ENCODE results near the gene EPHB2.

EPHB2 gene

DNA sequence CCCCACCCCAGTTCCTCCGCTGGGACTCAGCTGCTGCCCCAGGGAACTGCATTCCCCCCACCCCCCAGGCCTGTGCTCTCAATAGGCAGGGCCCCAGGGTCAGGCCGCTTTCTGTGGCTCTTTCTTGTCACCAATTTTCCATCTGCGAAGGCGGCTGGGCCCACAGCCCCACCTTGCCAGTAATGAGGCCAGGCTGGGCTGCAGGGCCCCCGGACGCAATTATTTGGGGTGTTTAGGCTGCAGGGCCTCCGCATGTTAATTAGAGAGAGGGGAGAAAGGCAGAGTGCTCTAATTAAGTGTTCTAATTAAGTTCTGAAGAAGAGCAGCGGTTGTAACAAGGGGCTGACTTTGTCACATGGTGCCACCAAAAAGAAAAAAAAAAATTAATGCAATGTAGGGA is 71.8 kb downstream of the EPHB2 start:
- DNase-seq = no peak

DNA sequence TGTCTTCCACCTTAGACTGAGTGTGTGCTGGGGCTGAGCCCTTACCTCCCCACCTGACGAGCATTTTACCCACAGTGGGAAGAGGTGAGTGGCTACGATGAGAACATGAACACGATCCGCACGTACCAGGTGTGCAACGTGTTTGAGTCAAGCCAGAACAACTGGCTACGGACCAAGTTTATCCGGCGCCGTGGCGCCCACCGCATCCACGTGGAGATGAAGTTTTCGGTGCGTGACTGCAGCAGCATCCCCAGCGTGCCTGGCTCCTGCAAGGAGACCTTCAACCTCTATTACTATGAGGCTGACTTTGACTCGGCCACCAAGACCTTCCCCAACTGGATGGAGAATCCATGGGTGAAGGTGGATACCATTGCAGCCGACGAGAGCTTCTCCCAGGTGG is 73.7 kb downstream of the EPHB2 start:
- no peak for DNase-seq

DNA sequence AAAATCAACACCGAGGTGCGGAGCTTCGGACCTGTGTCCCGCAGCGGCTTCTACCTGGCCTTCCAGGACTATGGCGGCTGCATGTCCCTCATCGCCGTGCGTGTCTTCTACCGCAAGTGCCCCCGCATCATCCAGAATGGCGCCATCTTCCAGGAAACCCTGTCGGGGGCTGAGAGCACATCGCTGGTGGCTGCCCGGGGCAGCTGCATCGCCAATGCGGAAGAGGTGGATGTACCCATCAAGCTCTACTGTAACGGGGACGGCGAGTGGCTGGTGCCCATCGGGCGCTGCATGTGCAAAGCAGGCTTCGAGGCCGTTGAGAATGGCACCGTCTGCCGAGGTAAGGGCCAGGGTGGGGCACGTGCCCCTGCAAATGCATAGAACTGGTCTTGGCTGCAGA is 74.1 kb downstream of the EPHB2 start:
- DNase-seq = no peak

DNA sequence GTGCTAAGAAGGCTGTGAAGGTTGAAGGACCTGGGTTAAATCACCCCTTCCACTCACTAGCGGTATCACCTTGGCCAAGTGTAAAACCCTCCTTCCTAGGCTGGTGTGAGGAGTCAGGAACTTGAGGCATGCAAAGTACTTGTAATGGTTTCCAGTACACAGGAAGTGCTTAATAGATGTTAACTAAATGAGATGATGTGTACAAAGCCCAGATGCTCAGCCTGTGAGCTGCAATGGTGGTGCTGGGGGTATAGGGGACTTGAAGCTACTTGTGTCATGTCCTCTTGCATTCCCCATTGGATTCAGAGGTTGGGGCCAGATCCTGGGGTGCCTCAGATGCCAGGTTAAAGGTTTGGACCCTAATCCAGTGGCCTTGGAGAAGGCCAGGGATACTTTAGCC is 75.5 kb downstream of the EPHB2 start:
- no peak for DNase-seq

DNA sequence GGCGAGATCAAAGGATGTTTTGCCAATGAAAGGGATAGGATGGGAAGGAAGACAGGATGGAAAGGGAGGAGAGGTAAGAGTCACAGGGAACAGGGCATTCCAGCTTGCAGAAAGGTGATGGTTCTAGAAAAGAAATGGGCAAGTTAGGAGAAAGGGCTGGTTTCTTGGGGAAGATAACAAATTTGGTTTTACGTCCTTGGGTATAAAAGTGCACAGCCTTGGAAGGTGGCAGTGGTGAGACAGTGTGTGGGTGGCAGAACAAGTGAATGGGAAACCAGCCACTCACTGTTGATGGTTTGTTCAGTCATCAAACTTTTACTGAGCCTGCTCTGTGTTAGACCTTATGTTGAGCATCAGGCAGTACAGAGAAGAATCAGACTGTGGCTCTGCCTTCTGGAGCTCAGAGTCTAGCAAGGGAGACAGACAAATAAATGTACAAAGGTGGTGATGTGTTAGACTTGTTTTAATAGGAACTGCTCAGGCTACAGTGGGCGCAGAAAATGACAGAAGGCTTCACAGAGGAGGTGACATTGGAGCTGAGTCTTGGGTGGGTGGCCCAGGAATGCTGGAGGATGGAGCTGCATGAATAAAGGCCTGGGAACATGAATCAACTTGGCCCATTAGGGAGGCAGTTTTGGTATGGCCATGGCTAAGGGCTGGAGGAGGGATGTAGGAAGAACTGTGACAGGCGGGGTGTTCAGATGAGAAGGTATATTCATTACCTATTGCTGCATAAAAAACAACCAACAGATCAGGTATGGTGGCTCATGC is 76.3 kb downstream of the EPHB2 start:
- DNase-seq = no peak

DNA sequence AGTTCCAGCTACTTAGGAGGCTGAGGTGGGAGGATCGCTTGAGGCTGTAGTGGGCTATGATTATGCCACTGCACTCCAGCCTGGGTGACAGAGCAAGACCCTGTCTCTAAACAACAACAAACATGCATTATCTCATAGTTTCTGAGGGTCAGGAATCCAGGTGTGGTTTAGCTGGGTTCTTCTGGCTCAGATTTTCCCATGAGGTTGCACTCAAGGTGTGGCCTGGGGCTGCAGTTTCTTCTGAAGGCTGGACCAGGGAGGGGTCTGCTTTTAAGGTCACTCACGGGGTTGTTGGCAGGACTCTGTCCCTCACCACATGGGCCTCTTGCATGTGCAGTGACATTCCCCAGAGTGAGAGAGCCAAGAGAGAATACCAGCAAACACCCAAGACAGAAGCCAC is 77.0 kb downstream of the EPHB2 start:
- no peak for DNase-seq

DNA sequence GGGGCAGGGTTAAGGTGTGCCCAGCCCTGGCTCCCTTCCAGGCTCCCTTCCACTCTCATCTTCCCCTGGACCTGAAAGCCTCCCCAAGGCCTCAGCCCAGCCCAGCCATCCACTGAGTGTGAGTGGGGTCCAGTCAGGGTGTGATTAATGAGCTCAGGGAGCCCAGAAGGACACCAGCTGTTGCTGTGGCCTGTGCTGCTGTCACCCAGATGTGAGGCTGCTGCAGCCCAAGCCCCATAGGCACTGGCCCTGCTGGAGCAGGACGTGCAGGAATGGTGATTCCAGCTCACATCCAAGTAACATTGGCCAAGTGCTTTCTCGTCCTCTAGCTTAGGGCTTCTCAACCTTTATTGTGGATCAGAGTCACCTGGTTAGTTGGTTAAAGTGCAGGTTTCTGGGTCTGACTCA is 77.6 kb downstream of the EPHB2 start:
- DNase-seq = no peak

DNA sequence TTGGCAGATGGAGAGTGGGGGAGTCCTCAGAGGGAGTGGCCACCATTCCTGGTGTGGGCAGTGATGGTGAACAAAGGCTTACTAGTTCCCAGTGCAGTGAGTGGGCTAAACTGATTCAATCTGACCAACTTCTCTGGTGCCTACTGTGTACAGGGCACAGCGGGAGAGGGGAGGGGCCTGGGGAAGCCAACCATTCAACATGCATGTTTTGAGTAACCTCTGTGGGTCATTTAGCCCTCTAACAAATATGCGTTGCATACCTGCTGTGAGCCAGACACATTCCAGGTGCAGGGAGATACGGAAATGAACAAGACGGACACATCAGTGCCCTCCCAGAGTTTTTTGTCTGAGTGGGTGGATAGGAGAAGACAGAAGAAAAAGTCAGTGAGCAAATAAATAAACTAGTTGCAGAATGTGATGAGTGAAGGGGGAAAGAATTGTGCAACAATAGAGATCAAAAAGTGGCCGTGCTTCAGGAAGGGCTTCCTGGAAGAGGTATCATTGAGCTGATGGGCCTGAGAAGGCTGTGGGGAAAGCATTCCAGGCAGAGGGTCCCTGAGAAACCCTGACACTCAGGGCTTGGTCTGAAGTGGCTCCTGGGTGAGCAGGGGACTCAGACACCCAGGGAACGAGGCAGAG is 78.8 kb downstream of the EPHB2 start:
- DNase-seq = peak in 2 of 4 experiments; percentile 18 to 19

DNA sequence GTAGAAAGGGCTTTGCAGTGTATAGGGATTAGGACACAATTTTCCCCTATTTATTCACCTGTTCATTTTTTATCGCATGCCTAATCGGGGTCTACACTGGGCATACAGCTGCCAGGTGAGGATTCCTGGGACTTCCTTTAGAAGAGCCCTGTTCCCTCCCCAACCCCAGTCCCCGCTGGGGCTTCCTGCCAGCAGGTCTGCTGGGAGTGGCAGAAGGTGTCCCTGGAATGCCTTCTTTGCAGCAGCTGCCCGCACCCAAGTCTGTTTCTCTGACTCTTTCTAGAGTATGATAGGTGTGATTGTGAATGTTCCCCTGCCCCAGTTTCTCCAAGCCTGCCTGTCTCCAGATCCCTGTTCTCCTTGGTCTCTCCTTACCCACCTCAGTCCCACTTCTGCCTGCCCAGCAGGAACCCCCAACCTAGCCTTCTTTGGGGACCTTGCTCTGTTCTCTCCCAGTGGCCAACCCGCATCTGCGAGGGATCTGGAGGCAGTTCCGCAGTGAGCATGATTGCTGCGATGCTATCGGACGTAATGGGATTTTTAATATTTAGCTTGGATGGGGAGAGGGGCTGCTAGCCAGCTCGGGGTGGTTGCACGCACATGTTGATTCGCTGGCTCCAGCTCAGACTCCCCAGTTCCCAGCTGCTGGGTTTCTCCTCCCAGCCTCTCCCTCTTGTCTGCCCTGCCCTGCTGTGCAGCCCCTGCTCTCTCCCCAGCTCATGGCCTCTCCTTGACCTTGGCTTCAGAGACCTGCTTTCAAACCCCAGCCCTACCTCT is 79.8 kb downstream of the EPHB2 start:
- no peak for DNase-seq

DNA sequence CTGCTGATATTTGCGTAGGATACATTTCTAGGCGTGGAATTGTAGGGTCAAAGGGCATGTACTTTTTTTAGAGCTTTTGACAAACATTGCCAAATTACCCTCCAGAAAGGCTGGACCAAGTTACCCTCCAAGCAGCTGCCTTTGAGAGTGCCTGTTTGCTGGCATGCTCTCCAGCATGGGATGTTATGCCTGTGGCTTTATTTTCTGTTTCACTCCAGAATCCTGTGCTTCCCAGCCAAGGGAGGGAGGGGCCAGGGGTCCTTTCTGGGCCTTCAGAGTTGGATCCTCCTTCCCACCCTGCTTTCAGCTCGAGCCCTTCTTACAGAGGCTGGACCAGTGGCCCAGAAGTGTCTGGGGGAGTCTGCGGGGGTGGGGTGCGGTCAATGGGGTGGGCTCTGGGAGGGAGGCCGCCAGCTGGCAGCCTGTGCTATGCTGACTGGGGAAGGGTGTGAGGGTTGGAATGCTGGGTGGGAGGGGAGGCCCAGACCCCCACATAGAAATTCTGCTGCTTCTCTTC is 81.2 kb downstream of the EPHB2 start:
- DNase-seq = no peak

DNA sequence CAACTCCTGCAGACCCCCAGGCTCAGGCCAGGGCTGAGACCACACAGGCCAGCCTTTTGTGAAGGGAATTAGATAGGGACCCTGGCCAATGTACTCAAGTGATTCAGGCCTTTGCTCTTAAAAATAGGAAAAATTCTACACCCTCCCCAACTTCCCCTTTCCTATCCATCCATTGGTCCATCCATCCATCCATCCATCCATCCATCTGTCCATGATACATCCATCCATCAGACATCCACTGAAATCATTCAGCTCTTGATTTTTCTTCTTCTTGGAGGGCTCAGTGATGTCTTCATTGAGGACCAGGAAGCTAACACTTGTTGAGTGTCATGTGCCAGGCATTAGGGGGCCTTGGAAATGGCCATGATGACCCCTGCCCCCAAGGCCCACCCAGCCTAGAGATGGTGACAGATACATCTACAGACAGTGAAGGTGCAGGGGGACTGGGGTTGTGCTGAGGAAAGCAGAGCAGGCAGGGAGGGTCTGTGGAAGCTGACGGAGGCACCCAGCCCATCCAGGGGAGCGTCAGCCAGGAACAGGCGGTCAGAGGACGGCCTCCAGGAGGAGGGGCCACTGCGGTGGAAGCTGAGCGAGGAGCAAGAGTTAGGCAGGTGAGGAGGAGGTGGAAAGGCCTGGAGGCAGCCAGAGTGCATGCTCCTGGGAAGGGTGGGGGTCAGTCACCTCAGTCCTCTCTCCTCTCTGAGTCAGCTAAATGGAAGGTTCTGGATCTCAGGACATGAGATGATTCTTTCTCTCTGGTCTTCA is 81.9 kb downstream of the EPHB2 start:
- no peak for DNase-seq

DNA sequence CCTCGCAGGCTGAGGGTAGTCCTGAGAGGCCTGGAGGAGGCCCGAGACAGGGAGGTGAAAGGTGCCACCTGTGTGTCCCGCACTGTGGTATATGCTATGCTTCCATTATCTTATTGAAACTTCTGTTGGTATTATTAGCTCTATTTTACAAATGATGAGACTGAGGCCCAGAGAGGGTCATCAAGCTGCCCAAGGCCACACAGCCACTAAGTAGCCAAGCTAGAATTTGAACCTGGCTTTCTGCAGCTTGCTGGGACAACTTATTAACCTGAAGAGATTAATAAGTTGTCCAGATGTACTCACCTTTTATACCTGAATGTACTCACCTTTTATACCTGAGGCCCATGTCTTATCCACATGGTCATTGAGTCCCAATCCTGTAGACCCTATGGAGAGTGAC is 83.0 kb downstream of the EPHB2 start:
- no peak for DNase-seq

DNA sequence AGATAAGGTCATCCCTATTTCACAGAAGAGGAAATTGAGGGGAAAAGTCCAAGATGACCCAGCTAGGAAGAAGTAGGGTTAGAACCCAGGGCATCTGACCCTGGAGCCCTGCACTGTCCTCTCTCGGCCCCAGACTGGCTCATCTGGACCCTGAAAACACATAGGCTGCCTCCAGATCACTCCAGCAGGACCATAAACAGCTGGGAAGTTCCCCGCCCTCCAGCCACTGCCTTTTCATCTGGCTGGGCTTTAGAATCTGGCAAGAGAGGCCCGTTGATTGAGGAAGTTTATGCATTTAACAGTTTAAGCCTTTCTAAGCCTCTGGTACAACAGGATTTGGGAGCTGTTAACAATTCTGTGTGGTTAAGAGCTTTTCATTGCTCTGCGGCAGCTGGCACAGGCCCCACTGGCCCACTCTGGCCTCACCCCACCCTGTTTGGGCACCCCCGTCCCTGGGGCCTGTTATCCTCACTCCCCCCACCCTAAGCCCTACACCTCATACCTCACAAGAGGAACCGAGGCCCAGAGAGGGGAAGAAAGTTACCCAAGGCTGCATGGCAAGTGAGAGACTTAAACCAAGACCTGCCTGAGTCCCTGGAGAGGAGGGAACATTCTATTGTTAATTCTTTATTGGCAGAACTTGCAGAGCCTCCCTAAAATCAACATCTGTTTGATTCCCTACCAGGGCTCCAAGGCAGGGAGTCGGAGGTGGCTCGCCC is 84.2 kb downstream of the EPHB2 start:
- DNase-seq = peak; percentile 49 to 78 (median 68)

DNA sequence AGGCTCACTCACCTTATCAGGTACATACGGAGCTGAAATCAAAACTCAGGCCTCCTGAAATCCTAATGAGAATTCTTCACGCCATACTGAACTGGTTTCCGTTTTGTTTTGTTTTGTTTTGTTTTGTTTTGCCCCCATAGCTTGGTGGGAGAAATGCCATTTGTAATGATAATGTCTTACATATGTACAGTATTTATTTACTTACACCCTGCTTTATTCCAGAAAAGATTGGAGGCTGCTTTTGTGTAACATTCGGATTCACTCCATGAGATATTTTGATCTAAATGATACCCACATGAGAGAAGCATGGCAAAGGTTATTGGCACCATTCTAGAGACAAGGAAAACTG is 84.7 kb downstream of the EPHB2 start:
- no peak for DNase-seq

DNA sequence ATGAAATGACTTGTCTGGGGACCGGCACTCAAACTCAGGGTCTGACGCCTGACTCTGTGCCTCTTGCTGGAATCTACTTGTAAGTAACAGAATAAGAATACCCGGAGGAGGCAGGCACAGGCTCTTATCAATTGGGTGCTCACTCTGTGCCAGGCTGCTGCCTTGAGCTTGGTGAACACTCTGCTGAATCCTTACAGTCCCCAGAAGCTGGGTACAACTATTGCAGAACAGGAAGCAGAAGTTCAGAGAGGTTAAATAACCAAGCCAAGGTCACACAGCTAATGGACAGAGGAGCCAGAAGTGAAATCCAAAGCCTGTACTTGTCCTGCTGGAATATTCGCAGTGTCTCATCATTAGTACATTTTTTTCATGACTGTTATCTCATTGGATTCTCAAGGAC is 86.0 kb downstream of the EPHB2 start:
- DNase-seq = no peak

DNA sequence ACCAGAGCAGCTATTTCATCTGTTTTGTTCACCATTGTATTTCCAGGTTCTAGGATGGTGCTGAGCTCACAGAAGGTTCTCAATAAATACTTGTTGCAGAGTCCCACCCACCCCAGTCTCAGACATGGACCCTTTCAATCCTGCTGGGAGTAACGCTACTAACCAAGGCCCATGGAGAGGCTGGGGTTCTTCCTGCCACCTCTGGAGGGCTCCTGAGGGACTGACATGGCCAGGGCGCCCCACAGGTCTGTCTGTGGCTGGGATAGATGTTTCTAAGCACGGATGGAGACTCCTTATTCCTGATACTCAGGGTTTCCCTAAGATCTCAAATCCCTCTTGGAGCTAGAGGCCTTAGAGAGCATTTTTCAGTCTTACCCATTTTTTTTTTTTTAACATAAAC is 87.4 kb downstream of the EPHB2 start:
- DNase-seq = no peak

DNA sequence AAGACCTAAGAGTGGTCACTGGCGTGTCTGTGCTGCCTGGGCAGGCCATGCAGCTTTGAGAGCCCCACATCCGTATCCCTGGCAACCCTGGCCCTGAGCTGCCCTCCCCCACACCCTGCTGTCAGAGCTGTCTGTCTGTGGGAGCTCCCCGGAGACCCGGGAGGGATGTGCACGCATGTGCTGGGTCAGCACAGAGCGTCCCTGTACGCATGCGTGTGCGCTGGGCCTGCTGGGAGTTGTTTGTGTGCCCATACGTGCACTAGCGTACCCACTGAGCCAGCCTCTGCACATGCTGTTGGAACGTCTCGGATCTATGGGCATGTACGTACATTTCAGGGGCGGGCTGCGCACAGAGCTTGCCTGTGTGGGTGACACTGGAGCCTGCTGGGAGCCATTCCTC is 89.3 kb downstream of the EPHB2 start:
- DNase-seq = no peak

DNA sequence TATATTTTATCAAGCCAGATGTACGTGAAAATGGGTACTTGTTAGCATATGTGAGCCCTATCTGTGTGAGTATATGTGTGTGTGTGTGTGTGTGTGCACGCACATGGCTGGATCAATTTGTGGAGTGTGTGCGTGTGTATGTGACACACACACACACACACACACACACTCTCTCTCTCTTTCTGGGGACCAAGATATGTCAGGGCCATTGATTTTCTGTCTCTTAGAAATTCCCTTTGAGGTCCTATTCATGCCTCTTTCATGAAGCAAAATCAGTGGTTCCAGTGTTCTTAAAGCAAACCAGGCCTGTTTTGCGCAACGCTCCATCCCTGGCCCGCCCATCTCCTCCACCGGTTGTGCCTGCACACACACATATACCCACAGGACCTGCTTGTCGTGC is 90.0 kb downstream of the EPHB2 start:
- no peak for DNase-seq

DNA sequence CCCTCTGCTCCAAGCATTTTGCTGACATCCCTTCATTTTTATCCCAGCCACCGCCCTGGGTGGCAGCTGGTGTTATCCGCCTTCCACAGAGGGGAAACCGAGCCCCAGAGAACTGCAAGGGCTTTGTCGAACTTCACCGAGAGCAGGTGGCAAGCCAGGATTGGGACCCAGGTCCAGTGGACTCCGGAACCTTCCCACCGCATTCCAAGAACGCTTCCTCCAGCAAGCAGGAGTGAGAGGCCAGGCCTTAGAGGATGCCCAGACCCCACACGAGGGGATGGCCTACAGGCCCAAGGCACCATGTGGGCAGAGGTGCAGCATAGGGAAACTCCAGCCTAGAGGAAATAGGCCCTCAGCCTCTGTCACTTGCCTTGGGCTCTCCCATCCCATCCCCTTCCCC is 90.7 kb downstream of the EPHB2 start:
- DNase-seq = no peak

DNA sequence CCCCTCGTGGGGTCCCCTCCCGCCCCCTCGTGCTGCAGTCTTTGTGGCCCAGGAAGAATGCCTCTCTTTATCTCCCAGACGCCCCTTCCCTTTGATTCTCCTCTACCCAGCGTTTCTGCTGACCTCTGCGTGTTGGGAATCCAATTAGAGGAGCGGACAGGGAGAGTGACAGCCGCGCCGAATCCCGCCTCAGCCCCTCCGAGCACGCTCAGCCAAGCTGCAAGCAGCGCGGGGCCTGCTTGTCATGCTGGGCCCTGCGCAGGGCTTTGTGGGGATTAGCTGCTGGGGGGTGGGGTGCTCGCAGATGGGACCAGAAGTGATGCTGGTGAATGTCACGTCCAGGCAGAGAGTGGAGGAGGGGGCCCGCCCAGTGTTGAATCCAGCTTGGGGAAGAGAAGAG is 91.1 kb downstream of the EPHB2 start:
- DNase-seq = no peak

DNA sequence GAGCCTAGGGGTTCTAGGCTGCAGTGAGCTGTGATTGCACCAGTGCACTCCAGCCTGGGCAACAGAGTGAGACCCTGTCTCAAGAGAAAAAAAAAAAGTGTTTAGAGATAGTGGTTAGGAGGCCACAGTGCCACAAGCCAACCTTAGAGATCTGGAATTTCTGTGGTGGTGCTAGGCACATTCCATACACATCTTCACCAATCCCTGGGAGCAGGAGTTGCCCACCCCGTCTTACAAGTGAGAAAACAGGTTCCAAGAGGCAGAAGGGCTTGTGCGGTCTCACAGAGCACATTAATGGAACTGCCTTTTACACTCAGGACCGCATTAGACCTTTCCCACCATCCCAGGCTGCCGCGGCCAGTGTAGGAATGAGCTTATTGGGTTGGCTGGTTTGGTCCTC is 93.2 kb downstream of the EPHB2 start:
- DNase-seq = no peak

DNA sequence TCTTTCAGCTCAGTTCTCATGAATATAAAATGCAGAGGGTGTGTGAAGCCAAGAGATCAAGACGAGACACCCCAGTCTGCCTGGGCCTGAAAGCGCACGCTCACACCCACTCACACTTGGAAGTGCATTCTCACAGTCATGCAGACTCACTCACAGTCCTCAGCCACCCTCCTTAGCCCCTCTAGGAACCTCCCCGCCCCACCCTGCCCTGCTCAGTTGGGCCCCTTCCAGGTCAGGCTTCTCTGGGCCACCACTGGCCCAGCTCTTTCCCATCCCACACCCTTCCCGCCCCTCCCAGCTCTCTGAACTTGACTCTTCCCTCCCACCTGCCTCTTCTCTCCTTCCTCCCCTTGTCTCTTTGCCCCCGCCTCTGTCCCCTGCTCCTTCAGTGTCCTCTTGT is 93.8 kb downstream of the EPHB2 start:
- DNase-seq = no peak
